ENCODE measurements around the gene NELFE.
"Not testable (repeated sequence)": the region's sequence is repeated elsewhere in the genome, so short reads cannot be mapped to it uniquely, and the experiment has no call there.

NELFE gene

DNA sequence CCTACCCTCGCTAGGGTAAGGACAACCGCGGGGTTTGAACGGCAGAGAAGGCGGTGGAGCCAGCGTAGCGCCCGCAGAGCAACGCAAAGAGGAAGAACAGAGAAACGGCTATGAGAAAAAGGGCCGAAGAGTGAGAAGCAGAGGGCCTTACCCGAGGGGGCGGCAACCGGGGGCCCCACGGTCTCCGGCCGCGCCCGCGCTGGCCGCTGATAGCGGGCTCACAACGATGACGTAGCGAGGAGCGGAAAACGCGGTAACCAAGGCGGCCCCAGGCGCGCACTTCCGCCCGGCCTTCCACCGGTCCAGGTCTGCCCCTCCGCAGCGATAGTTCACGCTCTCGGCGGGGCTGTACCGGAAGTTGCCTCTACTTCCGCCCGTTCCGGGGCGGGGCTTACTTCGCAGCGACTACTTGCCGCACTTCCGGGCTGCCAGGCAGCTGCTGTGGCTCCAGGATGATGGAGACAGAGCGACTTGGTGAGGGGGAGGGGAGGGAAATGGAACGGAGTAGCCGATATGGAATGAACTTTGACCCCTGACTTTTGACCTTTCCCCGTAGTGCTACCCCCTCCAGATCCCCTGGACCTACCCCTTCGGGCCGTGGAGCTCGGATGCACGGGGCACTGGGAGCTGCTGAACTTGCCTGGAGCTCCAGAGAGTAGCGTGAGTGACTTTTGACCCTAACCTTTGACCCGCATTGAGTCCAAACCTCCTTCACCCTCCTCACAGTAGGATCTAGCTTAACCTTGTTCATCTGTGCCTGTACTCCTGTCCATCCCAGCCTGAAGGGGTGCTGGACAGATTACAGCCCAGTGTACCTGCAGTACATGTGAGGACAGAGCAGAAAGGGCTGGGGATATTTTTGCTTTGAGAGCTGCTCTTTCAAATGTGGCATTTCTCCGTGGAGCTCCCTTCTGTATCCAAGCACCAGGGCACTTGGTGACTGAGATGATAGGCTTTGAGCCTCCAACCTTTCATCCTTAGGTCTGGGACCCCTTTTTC is at the start of gene NELFE, which contains the start of gene SKIC2:
Gene NELFE, minus strand, starts transcription at position 231 of the 999 bp plus-strand sequence. CDS start 525 bp downstream, outside the sequence.
Gene SKIC2, plus strand, starts transcription at position 435 of the 999 bp plus-strand sequence. Its CDS starts 18 bp downstream, at position 453.
- peak; percentile 95 for DNase-seq

DNA sequence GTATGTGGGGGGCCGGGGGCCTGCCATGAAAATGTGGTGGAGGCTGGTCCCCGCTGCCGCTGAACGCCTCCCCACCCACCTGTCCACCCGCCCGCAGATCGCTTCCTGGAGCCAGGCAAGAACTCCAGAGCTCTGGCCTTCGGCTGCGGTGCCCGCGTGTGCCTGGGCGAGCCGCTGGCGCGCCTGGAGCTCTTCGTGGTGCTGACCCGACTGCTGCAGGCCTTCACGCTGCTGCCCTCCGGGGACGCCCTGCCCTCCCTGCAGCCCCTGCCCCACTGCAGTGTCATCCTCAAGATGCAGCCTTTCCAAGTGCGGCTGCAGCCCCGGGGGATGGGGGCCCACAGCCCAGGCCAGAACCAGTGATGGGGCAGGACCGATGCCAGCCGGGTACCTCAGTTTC is 49.3 kb upstream of the NELFE start:
- DNase-seq, result not testable (repeated sequence)

GRCh38 chr6:32007086-32007485 is 48.3 kb upstream of the NELFE start:
- not testable (repeated sequence) for DNase-seq

DNA sequence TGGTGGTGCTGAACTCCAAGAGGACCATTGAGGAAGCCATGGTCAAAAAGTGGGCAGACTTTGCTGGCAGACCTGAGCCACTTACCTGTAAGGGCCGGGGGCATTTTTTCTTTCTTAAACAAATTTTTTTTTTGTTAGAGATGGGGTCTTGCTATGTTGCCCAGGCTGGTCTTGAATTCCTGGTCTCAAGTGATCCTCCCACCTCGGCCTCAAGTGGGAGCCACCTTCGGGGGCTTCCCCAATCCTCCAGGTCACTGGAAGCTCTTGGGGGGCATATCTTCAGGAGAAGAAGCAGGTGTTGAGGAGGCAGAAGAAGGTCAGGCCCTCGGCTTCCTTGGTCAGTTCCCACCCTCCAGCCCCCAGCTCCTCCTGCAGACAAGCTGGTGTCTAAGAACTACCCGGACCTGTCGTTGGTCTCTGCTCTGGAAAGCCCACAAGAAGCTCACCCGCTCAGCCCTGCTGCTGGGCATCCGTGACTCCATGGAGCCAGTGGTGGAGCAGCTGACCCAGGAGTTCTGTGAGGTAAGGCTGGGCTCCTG is 47.3 kb upstream of the NELFE start:
- not testable (repeated sequence) for DNase-seq

GRCh38 chr6:32005538-32005880 is 46.7 kb upstream of the NELFE start:
- DNase-seq, result not testable (repeated sequence)

- DNase-seq, result not testable (repeated sequence)
These were observed 46.2 kb upstream of the NELFE start for GRCh38 chr6:32004864-32005537.

DNA sequence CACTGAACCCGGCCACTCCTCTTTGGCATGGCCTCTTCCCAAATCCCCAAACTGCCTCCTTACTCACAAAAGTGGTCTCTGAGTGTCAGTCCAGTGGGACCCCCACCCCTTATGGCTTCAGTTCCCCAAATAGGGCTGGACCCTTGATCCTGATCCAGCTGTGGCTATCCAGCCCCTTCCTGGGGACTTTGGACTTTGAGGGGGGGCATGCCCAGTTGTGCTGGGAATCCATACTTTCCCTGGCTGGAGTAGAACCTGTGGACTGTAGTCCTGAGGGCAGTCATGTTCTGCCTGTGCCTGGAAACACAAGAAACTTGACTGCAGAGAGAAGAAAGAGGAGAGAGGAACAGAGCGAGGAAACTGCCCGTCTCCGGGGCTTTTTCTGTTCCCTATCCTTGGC is 45.6 kb upstream of the NELFE start:
- not testable (repeated sequence) for DNase-seq

- DNase-seq, result not testable (repeated sequence)
These were observed 44.5 kb upstream of the NELFE start for GRCh38 chr6:32003301-32003700.

DNA sequence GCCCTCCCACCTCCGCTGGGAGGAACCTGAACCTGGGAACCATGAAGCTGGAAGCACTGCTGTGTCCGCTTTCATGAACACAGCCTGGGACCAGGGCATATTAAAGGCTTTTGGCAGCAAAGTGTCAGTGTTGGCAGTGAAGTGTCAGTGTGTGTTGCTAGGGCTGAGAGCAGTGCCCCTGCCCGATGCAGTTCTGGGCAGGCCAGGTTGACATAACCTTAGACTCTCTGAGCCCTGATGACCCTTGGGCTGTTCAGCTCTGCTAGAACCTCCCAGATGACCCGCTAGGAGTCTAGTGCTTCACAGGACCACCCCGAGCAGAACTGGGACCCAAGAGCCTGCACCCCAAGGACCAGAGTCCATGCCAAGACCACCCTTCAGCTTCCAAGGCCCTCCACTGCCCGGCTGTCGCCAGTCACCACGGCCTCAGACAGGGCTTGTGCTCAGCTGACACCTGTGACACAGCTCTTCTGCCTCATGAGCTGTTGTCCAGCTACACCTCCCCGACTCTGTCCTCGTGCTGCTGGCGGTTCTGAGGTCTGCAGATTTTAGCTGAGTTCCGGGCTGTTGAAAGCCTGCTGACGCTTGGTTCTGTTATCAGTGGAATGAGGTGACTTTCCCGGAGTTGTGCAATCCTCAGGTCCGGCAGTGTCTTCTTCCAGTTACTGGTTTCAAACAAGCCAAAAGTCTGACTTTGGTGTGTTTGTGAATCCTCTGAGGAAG is 43.9 kb upstream of the NELFE start:
- DNase-seq, result not testable (repeated sequence)

- not testable (repeated sequence) for DNase-seq
These were observed 37.6 kb upstream of the NELFE start for GRCh38 chr6:31996385-31996784.

GRCh38 chr6:31994421-31994820 is 35.6 kb upstream of the NELFE start:
- not testable (repeated sequence) for DNase-seq

DNA sequence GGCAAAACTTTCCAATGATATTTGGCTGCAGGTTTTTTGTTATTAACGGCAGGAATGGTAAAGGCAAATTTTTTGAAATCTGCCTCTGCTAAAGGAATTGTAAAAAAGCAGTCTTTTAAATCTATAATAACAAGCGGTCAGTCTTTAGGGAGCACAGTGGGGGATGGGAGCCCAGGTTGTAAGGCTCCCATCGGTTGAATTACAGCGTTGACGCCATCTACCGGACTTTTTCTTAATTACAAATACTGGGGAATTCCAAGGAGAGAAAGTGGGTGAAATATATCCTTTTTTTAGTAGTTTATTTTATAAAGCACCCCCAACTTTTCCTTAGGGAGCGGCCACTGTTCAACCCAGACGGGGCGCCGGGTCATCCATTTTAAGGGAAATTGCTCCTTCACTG is 30.6 kb upstream of the NELFE start:
- DNase-seq, result not testable (repeated sequence)

GRCh38 chr6:31981744-31982143 is 23.0 kb upstream of the NELFE start, which contains the start of gene C4A:
Gene C4A (plus strand): TSS chr6:31982057. CDS start chr6:31982108, 51 bp downstream.
- not testable (repeated sequence) for DNase-seq

DNA sequence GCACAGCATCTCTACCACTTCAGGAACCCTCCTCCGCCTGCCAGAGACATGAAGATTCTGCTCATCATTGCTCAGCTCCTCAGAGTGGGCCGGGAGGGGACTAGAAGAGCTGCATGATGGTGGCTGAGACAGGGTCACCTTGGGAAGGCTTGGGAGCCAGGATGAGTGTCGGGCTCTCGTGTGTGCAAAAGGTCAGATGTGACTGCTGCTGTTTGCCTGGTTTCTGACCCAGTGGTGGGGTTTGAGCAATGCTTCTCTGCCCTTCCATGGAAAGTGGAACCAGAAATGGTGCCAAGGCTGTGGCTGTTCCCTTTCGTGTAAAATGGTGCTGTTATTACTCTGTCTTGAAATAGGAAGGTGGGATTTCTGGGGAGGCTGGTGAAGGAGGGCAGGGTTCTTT is 22.2 kb upstream of the NELFE start:
- not testable (repeated sequence) for DNase-seq

- DNase-seq, result not testable (repeated sequence)
These were observed 21.6 kb upstream of the NELFE start for GRCh38 chr6:31980195-31980876.

- no peak for DNase-seq
These were observed 20.6 kb upstream of the NELFE start for GRCh38 chr6:31979238-31979898.

GRCh38 chr6:31978831-31979230 is 20.1 kb upstream of the NELFE start:
- DNase-seq, result no peak

GRCh38 chr6:31977816-31978431 is 19.2 kb upstream of the NELFE start:
- no peak for DNase-seq

- not testable (repeated sequence) for DNase-seq
These were observed 17.3 kb upstream of the NELFE start for GRCh38 chr6:31976065-31976464.

DNA sequence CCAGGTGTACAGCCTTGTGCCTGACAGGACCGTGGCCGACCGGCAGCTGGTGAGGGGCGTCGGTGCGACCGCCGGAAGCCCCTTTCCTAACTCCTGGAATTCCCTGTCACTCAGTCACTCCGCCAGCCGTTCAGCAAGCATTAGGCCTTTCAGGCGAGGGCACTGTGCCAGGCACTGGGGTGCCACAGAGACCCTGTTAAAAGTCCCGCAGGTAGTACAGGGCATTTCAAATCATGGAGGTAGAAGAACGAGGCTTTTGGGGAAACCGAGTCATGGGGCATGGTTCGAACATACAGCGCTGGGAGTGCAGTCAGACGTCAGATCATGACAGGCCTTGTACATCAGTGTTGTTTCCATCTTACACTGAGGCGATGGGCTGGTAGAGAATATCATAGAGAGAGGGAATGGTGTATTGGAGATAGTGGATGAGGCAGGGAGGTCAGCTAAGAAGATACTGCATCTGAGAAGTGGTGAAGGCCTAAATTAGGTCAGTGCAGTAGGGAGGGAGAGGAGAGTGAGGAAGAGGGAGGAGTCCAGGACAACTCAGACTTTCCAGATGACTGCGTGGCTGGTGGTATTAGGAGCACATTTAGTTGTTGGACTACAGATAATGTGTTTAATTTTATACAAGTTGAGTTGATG is 14.1 kb upstream of the NELFE start:
- no peak for DNase-seq

All from NCI-H446 treated with DMSO at 0.1 percent for 48 hours (cell line).